SK-N-SH treated with all-trans-retinoic acid at 6 μM for 48 hours (cell line): ENCODE results near the gene DEFB113.

Experiments
- ATAC-seq: fragments of 200-7000 bp; cut with Tn5 transposase; 3 replicates; pipeline ENCODE4 v1.9.1; 2020; ENCODE audit warnings: mild to moderate bottlenecking, moderate library complexity
- ARNTL ChIP-seq: fragments of 450-650 bp; formaldehyde crosslinking; IDR thresholded peaks from 2 replicates; pipeline ENCODE4 v1.5.0; 2020; ENCODE audit warnings: low read depth, mild to moderate bottlenecking, moderate library complexity, borderline replicate concordance
- BACH2 ChIP-seq: fragments of 250-450 bp; sonication (Bioruptor Pico); IDR thresholded peaks from 2 replicates; pipeline ENCODE4 v1.9.0; 2021; ENCODE audit warnings: mild to moderate bottlenecking, borderline replicate concordance
- CREB5 ChIP-seq: fragments of 250-450 bp; sonication (Bioruptor Pico); IDR thresholded peaks from 2 replicates; pipeline ENCODE4 v1.5.1; 2020; ENCODE audit warnings: low read depth, mild to moderate bottlenecking, moderate library complexity
- CSDC2 ChIP-seq: fragments of 250-450 bp; sonication (Bioruptor Pico); IDR thresholded peaks from 2 replicates; pipeline ENCODE4 v1.5.0; 2020; ENCODE audit warnings: mild to moderate bottlenecking, moderate library complexity
- ESRRG ChIP-seq: fragments of 250-450 bp; sonication (Bioruptor Pico); IDR thresholded peaks from 2 replicates; pipeline ENCODE4 v1.6.1; 2021; ENCODE audit warnings: mild to moderate bottlenecking
- GLIS3 ChIP-seq: fragments of 250-450 bp; sonication (Bioruptor Pico); IDR thresholded peaks from 2 replicates; pipeline ENCODE4 v1.5.0; 2020; ENCODE audit warnings: mild to moderate bottlenecking, moderate library complexity
- ISL1 ChIP-seq: fragments of 250-450 bp; sonication (Bioruptor Pico); IDR thresholded peaks from 2 replicates; pipeline ENCODE4 v2.1.2; 2022; ENCODE audit warnings: mild to moderate bottlenecking, moderate library complexity
- OSR1 ChIP-seq: fragments of 250-450 bp; sonication (Bioruptor Pico); IDR thresholded peaks from 2 replicates; pipeline ENCODE4 v1.8.0; 2022; ENCODE audit warnings: moderate library complexity, mild to moderate bottlenecking, inconsistent platforms
- PATZ1 ChIP-seq: fragments of 250-450 bp; sonication (Bioruptor Pico); IDR thresholded peaks from 2 replicates; pipeline ENCODE4 v1.8.0; 2020; ENCODE audit warnings: mild to moderate bottlenecking, moderate library complexity, borderline replicate concordance
- PPARA ChIP-seq: fragments of 250-450 bp; sonication (Bioruptor Pico); IDR thresholded peaks from 2 replicates; pipeline ENCODE4 v1.5.0; 2020; ENCODE audit warnings: mild to moderate bottlenecking, borderline replicate concordance
- SNAI2 ChIP-seq: fragments of 250-450 bp; sonication (Bioruptor Pico); IDR thresholded peaks from 2 replicates; pipeline ENCODE4 v1.5.0; 2020; ENCODE audit warnings: mild to moderate bottlenecking, moderate library complexity
- TCF4 ChIP-seq: fragments of 250-450 bp; sonication (Bioruptor Pico); IDR thresholded peaks from 2 replicates; pipeline ENCODE4 v1.8.0; 2021; ENCODE audit warnings: mild to moderate bottlenecking, moderate library complexity, borderline replicate concordance
- TOX ChIP-seq: fragments of 250-450 bp; sonication (Bioruptor Pico); IDR thresholded peaks from 2 replicates; pipeline ENCODE4 v1.8.0; 2021; ENCODE audit warnings: mild to moderate bottlenecking, moderate library complexity, borderline replicate concordance
- TSHZ2 ChIP-seq: fragments of 250-450 bp; sonication (Bioruptor Pico); IDR thresholded peaks from 2 replicates; pipeline ENCODE4 v1.5.0; 2020; ENCODE audit warnings: mild to moderate bottlenecking, moderate library complexity
- ZFP3 ChIP-seq: fragments of 250-450 bp; sonication (Bioruptor Pico); IDR thresholded peaks from 2 replicates; pipeline ENCODE4 v1.5.0; 2020; ENCODE audit warnings: mild to moderate bottlenecking, moderate library complexity
- ZFP30 ChIP-seq: fragments of 450-650 bp; formaldehyde crosslinking; IDR thresholded peaks from 2 replicates; pipeline ENCODE4 v1.5.0; 2022; ENCODE audit warnings: mild to moderate bottlenecking, moderate library complexity
- ZNF565 ChIP-seq: fragments of 450-650 bp; formaldehyde crosslinking; conservative IDR thresholded peaks from 2 replicates; pipeline ENCODE4 v1.5.0; 2020; ENCODE audit warnings: low read depth, mild to moderate bottlenecking, moderate library complexity
- ZNF70 ChIP-seq: fragments of 450-650 bp; formaldehyde crosslinking; IDR thresholded peaks from 2 replicates; pipeline ENCODE4 v1.5.0; 2020; ENCODE audit warnings: mild to moderate bottlenecking, moderate library complexity
- ZNF8 ChIP-seq: fragments of 450-650 bp; formaldehyde crosslinking; IDR thresholded peaks from 2 replicates; pipeline ENCODE4 v1.5.0; 2020; ENCODE audit warnings: mild to moderate bottlenecking, moderate library complexity

The DEFB113 gene

GRCh38 chr6:49982046-49982445, 12.6 kb upstream of the DEFB113 start:
- ATAC-seq = no peak
- TF ChIP-seq TSHZ2 (CRISPR knock-in tag) = no peak
- no peak for TF ChIP-seq ZNF8 (CRISPR knock-in tag)
- no peak for TF ChIP-seq ZNF565 (CRISPR knock-in tag)
- TF ChIP-seq ARNTL = no peak
- no peak for TF ChIP-seq CSDC2
- TF ChIP-seq, all 23 proteins: peak for 0

- ATAC-seq = no peak
- TF ChIP-seq ZFP30 (CRISPR knock-in tag) = no peak
- no peak for TF ChIP-seq GLIS3 (CRISPR knock-in tag)
- no peak for TF ChIP-seq ESRRG
- no peak for TF ChIP-seq TOX (CRISPR knock-in tag)
- no peak for TF ChIP-seq SNAI2
- no peak for TF ChIP-seq ZFP3
- TF ChIP-seq ZNF8 (CRISPR knock-in tag) = no peak
- no peak for TF ChIP-seq PPARA (CRISPR knock-in tag)
- no peak for TF ChIP-seq OSR1
- TF ChIP-seq BACH2 = no peak
- no peak for TF ChIP-seq ARNTL
- no peak for TF ChIP-seq CREB5 (CRISPR knock-in tag)
- TF ChIP-seq TSHZ2 (CRISPR knock-in tag) = no peak
- no peak for TF ChIP-seq PATZ1
- TF ChIP-seq TCF4 (CRISPR knock-in tag) = no peak
- no peak for TF ChIP-seq ZNF70 (CRISPR knock-in tag)
Measured at GRCh38 chr6:49980898-49981297, 11.5 kb upstream of the DEFB113 start.

GRCh38 chr6:49979584-49979983, 10.2 kb upstream of the DEFB113 start:
- TF ChIP-seq CSDC2 = no peak
- TF ChIP-seq ZFP30 (CRISPR knock-in tag) = no peak
- no peak for TF ChIP-seq ISL1 (CRISPR knock-in tag)
- no peak for TF ChIP-seq ZFP3
- TF ChIP-seq ZNF70 (CRISPR knock-in tag) = no peak
- TF ChIP-seq TOX (CRISPR knock-in tag) = no peak
- TF ChIP-seq SNAI2 = no peak
- no peak for TF ChIP-seq ARNTL
- no peak for TF ChIP-seq BACH2
- TF ChIP-seq TSHZ2 (CRISPR knock-in tag) = no peak
- no peak for TF ChIP-seq ZNF565 (CRISPR knock-in tag)
- no peak for TF ChIP-seq OSR1
- no peak for TF ChIP-seq CREB5 (CRISPR knock-in tag)
- TF ChIP-seq, all 23 proteins: peak for 0
- ATAC-seq = no peak
